ENCODE measurements around the gene RCN1. TPM values are rescaled to one million over a fixed set of nuclear protein-coding genes. Genes with fewer than 3 reads are reported as not detected.

Gene RCN1
- polyA plus RNA-seq, 1 donor (not counting 4 experiments of a cell fraction or from before 2014, with no cell fraction given) = 46.2 TPM

DNA sequence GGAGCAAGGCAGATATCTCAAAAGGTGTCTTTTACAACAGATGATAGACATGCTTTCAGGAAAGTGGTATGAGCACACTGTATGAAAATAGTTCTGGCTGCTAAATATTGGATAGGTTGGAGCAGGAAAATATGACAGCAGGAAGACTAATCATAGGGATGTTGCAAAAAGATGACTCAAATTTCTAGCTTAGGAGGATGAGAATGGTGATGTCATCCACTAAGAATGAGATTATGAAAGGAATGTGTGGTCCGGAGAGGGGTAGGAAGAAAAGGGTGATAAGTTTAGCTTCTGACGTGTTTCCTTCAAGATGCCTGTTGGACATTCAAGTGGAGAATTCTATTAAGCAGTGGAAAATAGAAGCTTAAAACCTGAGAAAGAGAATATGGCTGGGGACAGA is 46.4 kb downstream of the RCN1 start:
- Histone ChIP-seq H3K4me1 (ENCODE audit: control insufficient read depth, extremely low read depth, insufficient read depth, low read length) (peaks cover 17% of the 10 kb centered on the region), H4K20me1 (ENCODE audit: control insufficient read depth, extremely low read depth, insufficient read depth, low read length) (no peaks in the 10 kb centered on the region), H2AFZ (ENCODE audit: control insufficient read depth, low read length) (no peak overlapping the region), H3K4me2 (ENCODE audit: control insufficient read depth, extremely low read depth, insufficient read depth, low read depth, low read length) (peak overlapping the region; percentile 20), H3K27ac (ENCODE audit: control insufficient read depth, insufficient read depth, low read length) (peak overlapping the region; percentile 83), H3K36me3 (ENCODE audit: control insufficient read depth in 2 of 2, extremely low read depth in 1 of 2, insufficient read depth in 2 of 2, low read length in 2 of 2) (no peaks in the 10 kb centered on the region), H3K27me3 (ENCODE audit: control insufficient read depth, extremely low read depth, insufficient read depth, low read length) (no peaks in the 10 kb centered on the region), H3K9ac (ENCODE audit: control insufficient read depth, extremely low read depth, insufficient read depth, low read length) (no peak overlapping the region), H3K9me1 (ENCODE audit: control insufficient read depth, extremely low read depth, insufficient read depth, low read length) (no peaks in the 10 kb centered on the region), H3K4me3 (ENCODE audit: control insufficient read depth in 2 of 3, extremely low read depth in 1 of 3, insufficient read depth in 2 of 3, low read depth in 1 of 3, low read length in 3 of 3) (no peak overlapping the region), H3K79me2 (ENCODE audit: control insufficient read depth, insufficient read depth, low read length) (no peaks in the 10 kb centered on the region), H3K9me3 (ENCODE audit: control insufficient read depth, low read depth, low read length) (no peaks in the 10 kb centered on the region)
- DNase-seq (ENCODE audit: low read depth, low spot score) (peak; percentile 82), FAIRE-seq (peak; percentile 91)
- TF ChIP-seq, protein P1, sequence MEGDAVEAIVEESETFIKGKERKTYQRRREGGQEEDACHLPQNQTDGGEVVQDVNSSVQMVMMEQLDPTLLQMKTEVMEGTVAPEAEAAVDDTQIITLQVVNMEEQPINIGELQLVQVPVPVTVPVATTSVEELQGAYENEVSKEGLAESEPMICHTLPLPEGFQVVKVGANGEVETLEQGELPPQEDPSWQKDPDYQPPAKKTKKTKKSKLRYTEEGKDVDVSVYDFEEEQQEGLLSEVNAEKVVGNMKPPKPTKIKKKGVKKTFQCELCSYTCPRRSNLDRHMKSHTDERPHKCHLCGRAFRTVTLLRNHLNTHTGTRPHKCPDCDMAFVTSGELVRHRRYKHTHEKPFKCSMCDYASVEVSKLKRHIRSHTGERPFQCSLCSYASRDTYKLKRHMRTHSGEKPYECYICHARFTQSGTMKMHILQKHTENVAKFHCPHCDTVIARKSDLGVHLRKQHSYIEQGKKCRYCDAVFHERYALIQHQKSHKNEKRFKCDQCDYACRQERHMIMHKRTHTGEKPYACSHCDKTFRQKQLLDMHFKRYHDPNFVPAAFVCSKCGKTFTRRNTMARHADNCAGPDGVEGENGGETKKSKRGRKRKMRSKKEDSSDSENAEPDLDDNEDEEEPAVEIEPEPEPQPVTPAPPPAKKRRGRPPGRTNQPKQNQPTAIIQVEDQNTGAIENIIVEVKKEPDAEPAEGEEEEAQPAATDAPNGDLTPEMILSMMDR (optimal IDR thresholded peaks at IDR 0.05 in 1 of 3, IDR thresholded peaks at IDR 0.05 in 1 of 3, conservative IDR thresholded peaks at IDR 0.05 in 1 of 3; ENCODE audit: extremely low read depth in 1 of 3, insufficient read depth in 2 of 3, low read length in 3 of 3) = no peak
- TF ChIP-seq EZH2 (IDR thresholded peaks at IDR 0.05; ENCODE audit: low read length) = no peak
- dilution Hi-C loops (cut with MboI; ENCODE audit: extremely low pct_ligation_motif_present, low sequenced_read_pairs) = no loop called here

DNA sequence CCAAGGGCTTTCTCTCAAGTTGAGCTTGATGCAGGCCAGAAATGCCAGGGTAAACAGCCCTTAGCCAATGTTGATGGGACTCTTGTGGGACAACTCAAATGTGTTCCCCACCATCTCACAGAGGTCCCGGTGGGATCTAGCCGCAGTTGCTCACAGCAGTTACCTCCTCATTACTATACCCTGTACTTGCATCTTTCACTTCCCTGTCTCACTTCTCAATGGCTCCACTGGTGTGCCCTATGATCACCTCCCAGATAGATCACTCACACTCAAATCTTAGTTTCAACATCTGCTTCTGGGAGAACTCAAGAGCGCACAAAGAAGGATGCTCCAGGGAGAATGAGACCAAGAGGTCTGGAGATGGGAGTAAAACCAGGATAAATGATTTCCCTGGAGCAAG is 47.0 kb downstream of the RCN1 start:
- no peaks in the 10 kb centered on the region for H3K9me3 ChIP-seq (ENCODE audit: control insufficient read depth, low read depth, low read length)
- no peak overlapping the region for H3K4me2 ChIP-seq (ENCODE audit: control insufficient read depth, extremely low read depth, insufficient read depth, low read depth, low read length)
- H3K9ac ChIP-seq (ENCODE audit: control insufficient read depth, extremely low read depth, insufficient read depth, low read length) = no peak overlapping the region
- H3K36me3 ChIP-seq (ENCODE audit: control insufficient read depth in 2 of 2, extremely low read depth in 1 of 2, insufficient read depth in 2 of 2, low read length in 2 of 2) = no peaks in the 10 kb centered on the region
- no peaks in the 10 kb centered on the region for H3K27me3 ChIP-seq (ENCODE audit: control insufficient read depth, extremely low read depth, insufficient read depth, low read length)
- H3K27ac ChIP-seq (ENCODE audit: control insufficient read depth, insufficient read depth, low read length) = peak overlapping the region; percentile 83
- no peaks in the 10 kb centered on the region for H3K9me1 ChIP-seq (ENCODE audit: control insufficient read depth, extremely low read depth, insufficient read depth, low read length)
- H3K4me3 ChIP-seq (ENCODE audit: control insufficient read depth in 2 of 3, extremely low read depth in 1 of 3, insufficient read depth in 2 of 3, low read depth in 1 of 3, low read length in 3 of 3) = no peak overlapping the region
- H4K20me1 ChIP-seq (ENCODE audit: control insufficient read depth, extremely low read depth, insufficient read depth, low read length) = no peaks in the 10 kb centered on the region
- no peaks in the 10 kb centered on the region for H3K79me2 ChIP-seq (ENCODE audit: control insufficient read depth, insufficient read depth, low read length)
- no peak overlapping the region for H2AFZ ChIP-seq (ENCODE audit: control insufficient read depth, low read length)
- peaks cover 17% of the 10 kb centered on the region for H3K4me1 ChIP-seq (ENCODE audit: control insufficient read depth, extremely low read depth, insufficient read depth, low read length)
- TF ChIP-seq EZH2 (IDR thresholded peaks at IDR 0.05; ENCODE audit: low read length) = no peak
- TF ChIP-seq, protein P1 (optimal IDR thresholded peaks at IDR 0.05 in 1 of 3, IDR thresholded peaks at IDR 0.05 in 1 of 3, conservative IDR thresholded peaks at IDR 0.05 in 1 of 3; ENCODE audit: extremely low read depth in 1 of 3, insufficient read depth in 2 of 3, low read length in 3 of 3) = no peak
- DNase-seq (ENCODE audit: low read depth, low spot score) (no peak), FAIRE-seq (no peak)
- dilution Hi-C loops (cut with MboI; ENCODE audit: extremely low pct_ligation_motif_present, low sequenced_read_pairs) = no loop called here

Measured in keratinocyte (primary cell).